Esophagus muscularis mucosa (tissue), 4 donors: Measurements from ENCODE around the gene PSD4. TPM values are rescaled to one million over a fixed set of nuclear protein-coding genes. Genes with fewer than 3 reads are reported as not detected.

Experiments
- DNase-seq: peaks from one replicate; pipeline ENCODE4 v3.0.0-alpha.2; 2017; ENCODE audit errors: extremely low spot score
- H3K27ac ChIP-seq, 4 donors: fragments of 200-600 bp; sonication (generic); replicated peaks in 1 of 4; 1 replicate in 3 of 4; 2 replicates in 1 of 4; pipeline ENCODE4 v1.5.1; 2016 to 2019; ENCODE audit warnings: mild to moderate bottlenecking in 1 of 4
- H3K27me3 ChIP-seq, 4 donors: fragments of 200-600 bp; sonication (generic); one replicate each; pipeline versions ENCODE4 v1.5.1 to v1.6.0; 2016 to 2019
- H3K36me3 ChIP-seq, 4 donors: fragments of 200-600 bp; sonication (generic); one replicate each; pipeline ENCODE4 v1.5.1; 2016 to 2019
- H3K4me1 ChIP-seq, 4 donors: fragments of 200-600 bp; sonication (generic); one replicate each; pipeline ENCODE4 v1.5.1; 2016 to 2019
- H3K4me3 ChIP-seq, 4 donors: fragments of 200-600 bp; sonication (generic); 1 replicate in 2 of 4; 2 replicates in 2 of 4; pipeline ENCODE4 v1.5.1; 2016 to 2019; ENCODE audit warnings: mild to moderate bottlenecking in 4 of 4, moderate library complexity in 1 of 4
- H3K9me3 ChIP-seq, 4 donors: fragments of 200-600 bp; sonication (generic); 1 replicate in 3 of 4; 2 replicates in 1 of 4; pipeline ENCODE4 v1.5.1; 2016 to 2019
- CTCF ChIP-seq, 3 experiments: fragments of 200-600 bp in 2 of 3; fragments of 450-650 bp in 1 of 3; sonication (generic) in 2 of 3; IDR thresholded peaks; one replicate each; pipeline ENCODE4 v1.5.1; 2017 to 2019; ENCODE audit warnings: antibody characterized with exemption in 3 of 3, mild to moderate bottlenecking in 2 of 3, moderate library complexity in 1 of 3
- EP300 ChIP-seq: sonication (generic); formaldehyde crosslinking; IDR thresholded peaks from one replicate; pipeline ENCODE4 v1.6.1; 2017; ENCODE audit warnings: antibody characterized with exemption
- POLR2A ChIP-seq: fragments of 450-650 bp; IDR thresholded peaks from one replicate; pipeline ENCODE4 v1.6.1; 2017; ENCODE audit warnings: antibody characterized with exemption, moderate library complexity, mild to moderate bottlenecking, low read depth
- POLR2AphosphoS5 ChIP-seq, 2 donors: sonication (generic); formaldehyde crosslinking; IDR thresholded peaks; one replicate each; pipeline ENCODE4 v1.6.1; 2017; ENCODE audit warnings: antibody characterized with exemption in 2 of 2
- WGBS: methylation state at CpG from one replicate; pipeline ENCODE4 v1.1.5; 2018; 5-methylcytosine and 5-hydroxymethylcytosine counted together
- intact Hi-C: fragments of 100-400 bp; cut with DNase I; formaldehyde crosslinking; loops from one replicate; pipeline ENCODE4 v1.15.1; 2023
- total RNA-seq, 4 donors: library from RNA; depleted of rRNA; stranded (reverse); fragments of >200 nt; gene quantifications; one replicate each; pipeline versions ENCODE4 v1.1.0 to v1.2.1, GENCODE V29; 2016

PSD4 gene
- total RNA-seq, 4 donors from 2014 or later: 3.1 to 4.6 (median 3.6) TPM

DNA sequence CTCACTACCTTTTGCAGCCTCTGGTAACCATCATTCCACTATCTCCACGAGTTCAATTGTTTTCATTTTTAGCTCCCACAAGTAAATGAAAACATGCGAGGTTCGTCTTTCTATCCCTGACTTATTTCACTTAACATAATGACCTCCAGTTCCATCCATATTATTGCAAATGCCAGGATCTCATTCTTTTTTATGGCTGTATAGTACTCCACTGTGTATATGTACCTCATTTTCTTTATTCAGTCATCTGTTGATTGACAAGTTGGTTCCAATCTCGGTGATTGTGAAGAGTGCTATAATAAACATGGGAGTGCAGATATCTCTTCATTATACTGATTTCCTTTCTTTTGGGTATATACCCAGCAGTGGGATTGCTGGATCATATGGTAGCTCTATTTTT lies 29.5 kb upstream of the PSD4 start:
- Histone ChIP-seq H3K9me3 (peaks cover 0 to 6% (median 0%) of the 10 kb centered on the region in 4 donors), H3K4me3 (no peak overlapping the region), H3K36me3 (no peaks in the 10 kb centered on the region), H3K27me3 (no peaks in the 10 kb centered on the region), H3K27ac (no peak overlapping the region), H3K4me1 (no peaks in the 10 kb centered on the region)
- intact Hi-C loops: no loop called here
- 76% methylated on average over 4 of the region's 4 CpGs for WGBS
- no peak for TF ChIP-seq POLR2AphosphoS5 (IDR thresholded peaks at IDR 0.05)
- TF ChIP-seq EP300: no peak
- TF ChIP-seq CTCF (IDR thresholded peaks at IDR 0.05): no peak
- TF ChIP-seq POLR2A: no peak
- no peak for DNase-seq

GRCh38 chr2:113148606-113149552 lies 24.9 kb upstream of the PSD4 start:
- intact Hi-C loops: no loop called here
- no peaks in the 10 kb centered on the region for H3K36me3 ChIP-seq
- 73% methylated on average over 7 of the region's 8 CpGs for WGBS
- H3K4me3 ChIP-seq: no peak overlapping the region
- no peak for DNase-seq
- H3K27ac ChIP-seq: no peak overlapping the region
- H3K27me3 ChIP-seq: no peaks in the 10 kb centered on the region
- no peak for TF ChIP-seq EP300
- no peak for TF ChIP-seq POLR2AphosphoS5 (IDR thresholded peaks at IDR 0.05)
- TF ChIP-seq POLR2A: no peak
- no peak for TF ChIP-seq CTCF (IDR thresholded peaks at IDR 0.05)
- H3K9me3 ChIP-seq: peaks cover 0 to 5% (median 0%) of the 10 kb centered on the region in 4 donors
- no peaks in the 10 kb centered on the region for H3K4me1 ChIP-seq

DNA sequence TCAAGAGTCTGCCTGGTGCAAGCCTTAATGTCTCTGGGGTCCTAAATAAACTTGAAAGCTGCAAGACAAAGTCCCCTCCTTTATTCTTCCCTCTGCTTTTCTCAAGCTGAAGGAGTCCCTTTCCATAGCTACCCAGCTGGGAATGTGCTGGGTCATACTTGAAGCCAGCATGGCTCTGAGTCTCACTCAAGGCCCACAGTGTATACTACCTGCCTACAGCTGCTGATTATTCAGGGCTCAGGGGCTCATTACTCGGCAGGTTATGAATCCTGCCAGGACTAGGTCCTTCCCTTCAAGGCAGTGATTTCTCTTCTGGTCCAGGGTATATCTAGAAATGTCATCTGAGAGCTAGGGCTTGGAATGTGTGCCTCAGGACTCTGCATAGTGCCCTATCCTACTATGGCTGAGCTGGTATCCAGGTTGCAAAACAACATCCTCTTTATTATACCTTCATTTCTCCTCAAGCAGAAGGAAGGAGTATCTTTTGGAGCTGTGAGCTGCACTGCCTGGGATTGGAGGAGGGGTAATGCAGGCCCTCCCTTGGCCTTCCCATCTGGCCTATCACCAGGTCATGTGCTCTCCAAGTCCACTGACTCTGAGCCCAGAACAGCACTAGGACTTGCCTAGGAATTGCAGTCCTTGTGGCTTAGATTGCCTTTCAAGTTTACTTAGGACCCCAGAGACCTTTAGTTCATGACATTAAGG lies 24.1 kb upstream of the PSD4 start:
- Histone ChIP-seq H3K36me3 (no peaks in the 10 kb centered on the region), H3K27me3 (no peaks in the 10 kb centered on the region), H3K9me3 (no peaks in the 10 kb centered on the region), H3K27ac (no peak overlapping the region), H3K4me3 (no peak overlapping the region), H3K4me1 (no peaks in the 10 kb centered on the region)
- DNase-seq: no peak
- intact Hi-C loops: no loop called here
- WGBS: 64% methylated on average over 1 of the region's 1 CpG
- TF ChIP-seq CTCF (IDR thresholded peaks at IDR 0.05): no peak
- no peak for TF ChIP-seq EP300
- TF ChIP-seq POLR2AphosphoS5 (IDR thresholded peaks at IDR 0.05): no peak
- TF ChIP-seq POLR2A: no peak

- H3K27me3 ChIP-seq: peaks cover 0 to 2% (median 0%) of the 10 kb centered on the region in 4 donors
- TF ChIP-seq EP300 (no peak), CTCF (IDR thresholded peaks at IDR 0.05) (no peak), POLR2AphosphoS5 (IDR thresholded peaks at IDR 0.05) (no peak), POLR2A (no peak)
- H3K9me3 ChIP-seq: no peaks in the 10 kb centered on the region
- no peaks in the 10 kb centered on the region for H3K36me3 ChIP-seq
- intact Hi-C loops: no loop called here
- WGBS: 86% methylated on average over 5 of the region's 5 CpGs
- no peaks in the 10 kb centered on the region for H3K4me1 ChIP-seq
- no peak for DNase-seq
- no peak overlapping the region for H3K27ac ChIP-seq
- no peak overlapping the region for H3K4me3 ChIP-seq
Measured at GRCh38 chr2:113150258-113150601, 23.5 kb upstream of the PSD4 start.
